Keratinocyte (primary cell): ENCODE data around the gene HOXC9.

ENCODE experiments used
- CTCF ChIP-seq, 3 experiments: IDR thresholded peaks in 1 of 3; conservative IDR thresholded peaks in 1 of 3; optimal IDR thresholded peaks in 1 of 3; 2 replicates in 2 of 3; 3 replicates in 1 of 3; pipeline versions ENCODE3 to v1.5.1; 2011; ENCODE audit warnings: low read length in 3 of 3, mild to moderate bottlenecking in 3 of 3, moderate library complexity in 2 of 3, control low read depth in 1 of 3, inconsistent platforms in 1 of 3; ENCODE audit not compliant: insufficient read depth in 2 of 3; ENCODE audit errors: extremely low read depth in 1 of 3
- EZH2 ChIP-seq: IDR thresholded peaks from one replicate; pipeline ENCODE4 v1.6.1; 2012; ENCODE audit warnings: inconsistent platforms, mild to moderate bottlenecking, low read length, moderate library complexity

GRCh38 chr12:54037360-54038283, 37.7 kb downstream of the HOXC9 start:
- TF ChIP-seq CTCF (optimal IDR thresholded peaks at IDR 0.05 in 1 of 3, IDR thresholded peaks at IDR 0.05 in 1 of 3, conservative IDR thresholded peaks at IDR 0.05 in 1 of 3; ENCODE audit: extremely low read depth in 1 of 3, insufficient read depth in 2 of 3, low read length in 3 of 3) (no peak), EZH2 (no peak)
